Brain pericyte (primary cell): Measurements from ENCODE around the gene UBAC1.
"Not testable (repeated sequence)": the region's sequence is repeated elsewhere in the genome, so short reads cannot be mapped to it uniquely, and the experiment has no call there.

Source experiments
- DNase-seq: peaks from one replicate; pipeline ENCODE4 v3.0.0-alpha.2; 2012; ENCODE audit warnings: low read depth, low spot score

The UBAC1 gene

GRCh38 chr9:135943604-135944003 lies 17.6 kb downstream of the UBAC1 start:
- not testable (repeated sequence) for DNase-seq

GRCh38 chr9:135941288-135941995 lies 19.7 kb downstream of the UBAC1 start:
- DNase-seq: no peak

- DNase-seq: no peak
Measured at GRCh38 chr9:135939351-135940265, 21.6 kb downstream of the UBAC1 start.

GRCh38 chr9:135937521-135938489 lies 23.4 kb downstream of the UBAC1 start:
- DNase-seq: no peak

- DNase-seq: no peak
Measured at GRCh38 chr9:135933114-135933513, 28.1 kb downstream of the UBAC1 start.

GRCh38 chr9:135932656-135933055 lies 28.5 kb downstream of the UBAC1 start:
- no peak for DNase-seq

- DNase-seq: no peak
Measured at GRCh38 chr9:135931349-135931820, 29.8 kb downstream of the UBAC1 start.

- DNase-seq: no peak
Measured at GRCh38 chr9:135930446-135931345, 30.5 kb downstream of the UBAC1 start.

GRCh38 chr9:135929656-135930445 lies 31.3 kb downstream of the UBAC1 start:
- no peak for DNase-seq

- DNase-seq: no peak
Measured at GRCh38 chr9:135928731-135929655, 32.2 kb downstream of the UBAC1 start.

GRCh38 chr9:135928074-135928730 lies 33.0 kb downstream of the UBAC1 start:
- DNase-seq: no peak

- no peak for DNase-seq
Measured at GRCh38 chr9:135927195-135928013, 33.8 kb downstream of the UBAC1 start.

GRCh38 chr9:135926402-135927194 lies 34.6 kb downstream of the UBAC1 start:
- DNase-seq: no peak

- DNase-seq: no peak
Measured at GRCh38 chr9:135925496-135926133, 35.6 kb downstream of the UBAC1 start.

- DNase-seq: no peak
Measured at GRCh38 chr9:135924628-135925338, 36.4 kb downstream of the UBAC1 start.
